ENCODE results near the gene C17orf75. TPM values are rescaled to one million over a fixed set of nuclear protein-coding genes. Genes with fewer than 3 reads are reported as not detected.
A peak's percentile ranks its signal among the peaks of the same experiment; 100 is the strongest.
"Not testable (repeated sequence)": the region's sequence is repeated elsewhere in the genome, so short reads cannot be mapped to it uniquely, and the experiment has no call there.

C17orf75 gene, protein sequence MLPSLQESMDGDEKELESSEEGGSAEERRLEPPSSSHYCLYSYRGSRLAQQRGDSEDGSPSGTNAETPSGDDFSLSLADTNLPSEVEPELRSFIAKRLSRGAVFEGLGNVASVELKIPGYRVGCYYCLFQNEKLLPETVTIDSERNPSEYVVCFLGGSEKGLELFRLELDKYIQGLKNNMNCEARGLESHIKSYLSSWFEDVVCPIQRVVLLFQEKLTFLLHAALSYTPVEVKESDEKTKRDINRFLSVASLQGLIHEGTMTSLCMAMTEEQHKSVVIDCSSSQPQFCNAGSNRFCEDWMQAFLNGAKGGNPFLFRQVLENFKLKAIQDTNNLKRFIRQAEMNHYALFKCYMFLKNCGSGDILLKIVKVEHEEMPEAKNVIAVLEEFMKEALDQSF
- 31.6 TPM for polyA plus RNA-seq (2013, experiment 1 of 2)
- polyA plus RNA-seq (2013, experiment 2 of 2), result 37.4 TPM

DNA sequence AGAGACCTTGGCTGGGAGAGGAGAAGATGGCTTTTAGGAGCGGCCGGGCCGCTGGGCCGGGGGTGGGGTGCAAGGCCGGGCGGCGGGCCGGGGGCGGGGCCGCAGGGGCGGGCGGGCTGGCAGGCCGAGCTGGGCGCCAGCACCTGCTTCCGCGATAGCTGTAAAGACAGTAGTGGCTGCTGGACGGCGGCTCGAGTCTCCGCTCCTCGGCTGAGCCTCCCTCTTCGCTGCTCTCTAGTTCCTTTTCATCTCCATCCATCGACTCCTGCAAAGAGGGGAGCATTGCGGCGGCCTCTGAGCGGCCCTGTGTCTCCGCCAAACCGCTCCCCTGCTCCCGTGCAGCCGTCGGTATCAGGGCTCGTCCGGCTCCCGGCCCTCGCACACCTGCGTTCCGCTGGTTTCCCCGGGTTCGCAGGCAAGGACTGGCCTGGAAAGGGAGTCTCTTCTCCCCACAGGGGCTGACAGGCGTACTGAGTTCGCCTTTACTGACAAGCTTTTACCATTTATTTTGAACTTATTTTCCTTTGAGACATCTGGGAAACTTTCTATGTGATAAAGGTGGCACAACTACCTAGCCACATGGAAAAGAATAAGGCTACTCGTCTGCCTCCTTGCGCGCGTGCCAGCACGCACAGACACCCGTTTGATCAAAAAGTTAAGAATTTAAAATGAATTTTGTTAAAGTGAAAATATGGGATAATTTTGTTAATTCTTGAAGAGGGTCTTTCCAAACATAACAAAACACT is at the start of gene C17orf75:
TSS of gene C17orf75 (minus strand) at position 317 of the 746 bp plus-strand sequence. CDS start at position 283, 34 bp downstream.
- Histone ChIP-seq H3K27me3 (ENCODE audit: insufficient read depth, low read length) (no peaks in the 10 kb centered on the region), H3K9me3 (ENCODE audit: insufficient read depth, low read depth, low read length) (no peaks in the 10 kb centered on the region), H3K4me3 (ENCODE audit: low read length) (peak within 1 kb of the TSS; percentile 96), H3K36me3 (ENCODE audit: insufficient read depth, low read length) (peaks cover 29% of the 10 kb centered on the region), H3K9ac (ENCODE audit: low read depth, low read length) (peak within 1 kb of the TSS; percentile 92), H3K27ac (ENCODE audit: low read depth, low read length) (peak within 1 kb of the TSS; percentile 73), H3K4me1 (ENCODE audit: insufficient read depth, low read length) (peaks cover 7% of the 10 kb centered on the region; the same call in 1 of the 2 replicates)
- WGBS, result 10% methylated on average over 46 of the region's 47 CpGs

DNA sequence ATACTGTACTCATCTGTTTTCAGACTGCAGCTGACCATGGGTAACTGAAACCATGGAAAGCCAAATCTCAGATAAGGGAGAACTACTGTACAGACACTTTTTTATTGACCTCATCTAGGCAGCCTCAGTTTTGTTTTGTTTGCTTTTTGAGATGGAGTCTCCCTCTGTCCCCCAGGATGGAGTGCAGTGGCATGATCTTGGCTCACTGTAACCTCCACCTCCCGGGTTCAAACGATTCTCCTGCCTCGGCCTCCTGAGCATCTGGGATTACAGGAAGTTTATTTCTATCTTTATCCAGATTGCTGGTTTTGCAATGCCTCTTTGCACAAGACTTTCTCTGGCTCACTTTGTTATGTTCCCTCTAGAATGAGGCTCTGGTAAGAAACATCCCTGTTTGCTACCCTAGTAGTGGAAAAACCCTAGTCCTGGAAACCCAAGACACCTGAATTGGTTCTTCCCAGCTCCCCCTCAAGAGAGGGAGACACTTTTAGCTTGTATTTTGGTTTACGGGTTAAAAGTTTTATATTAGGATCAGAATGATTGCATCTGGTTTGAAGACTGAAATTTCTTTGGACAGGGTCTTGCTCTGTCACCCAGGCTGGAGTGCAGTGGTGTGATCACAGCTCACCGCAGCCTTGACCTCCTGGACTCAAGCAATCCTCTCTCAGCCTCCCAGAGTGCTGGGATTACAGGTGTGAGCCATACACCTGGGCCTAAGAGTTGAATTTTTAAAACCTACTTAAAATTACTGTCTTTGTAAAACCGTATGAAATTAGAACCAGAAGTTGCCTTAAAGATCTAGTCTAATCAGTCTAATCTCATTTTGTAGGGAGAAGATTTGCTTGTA is 46.9 kb upstream of the C17orf75 start:
- no peaks in the 10 kb centered on the region for H3K4me1 ChIP-seq (ENCODE audit: insufficient read depth, low read length)
- H3K4me3 ChIP-seq (ENCODE audit: low read length), result no peak overlapping the region
- no peak overlapping the region for H3K27ac ChIP-seq (ENCODE audit: low read depth, low read length)
- no peaks in the 10 kb centered on the region for H3K36me3 ChIP-seq (ENCODE audit: insufficient read depth, low read length)
- no peak overlapping the region for H3K9ac ChIP-seq (ENCODE audit: low read depth, low read length)
- no peaks in the 10 kb centered on the region for H3K9me3 ChIP-seq (ENCODE audit: insufficient read depth, low read depth, low read length)
- H3K27me3 ChIP-seq (ENCODE audit: insufficient read depth, low read length), result no peaks in the 10 kb centered on the region
- WGBS, result 97% methylated on average over 6 of the region's 6 CpGs

DNA sequence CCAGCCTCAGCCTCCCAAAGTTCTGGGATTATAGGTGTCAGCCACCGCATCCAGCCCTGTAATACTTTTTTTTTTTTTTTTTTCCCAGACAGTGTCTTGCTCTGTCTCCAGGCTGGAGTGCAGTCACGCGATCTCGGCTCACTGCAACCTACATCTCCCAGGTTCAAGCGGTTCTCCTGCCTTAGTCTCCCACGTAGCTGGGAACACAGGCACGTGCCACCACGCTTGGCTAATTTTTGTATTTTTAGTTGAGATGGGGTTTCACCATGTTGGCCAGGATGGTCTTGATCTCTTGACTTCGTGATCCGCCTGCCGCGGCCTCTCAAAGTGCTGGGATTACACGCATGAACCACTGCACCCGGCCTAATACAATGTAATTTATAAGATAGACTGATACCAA is 46.2 kb upstream of the C17orf75 start:
- H3K4me3 ChIP-seq (ENCODE audit: low read length); H3K27ac ChIP-seq (ENCODE audit: low read depth, low read length); H3K4me1 ChIP-seq (ENCODE audit: insufficient read depth, low read length); H3K9me3 ChIP-seq (ENCODE audit: insufficient read depth, low read depth, low read length); H3K9ac ChIP-seq (ENCODE audit: low read depth, low read length); H3K36me3 ChIP-seq (ENCODE audit: insufficient read depth, low read length); H3K27me3 ChIP-seq (ENCODE audit: insufficient read depth, low read length): not testable (repeated sequence)
- 96% methylated on average over 13 of the region's 14 CpGs for WGBS

GRCh38 chr17:32386844-32387243 is 44.9 kb upstream of the C17orf75 start:
- Histone ChIP-seq H3K27me3 (ENCODE audit: insufficient read depth, low read length) (no peaks in the 10 kb centered on the region), H3K4me1 (ENCODE audit: insufficient read depth, low read length) (no peaks in the 10 kb centered on the region), H3K9ac (ENCODE audit: low read depth, low read length) (no peak overlapping the region), H3K27ac (ENCODE audit: low read depth, low read length) (no peak overlapping the region), H3K9me3 (ENCODE audit: insufficient read depth, low read depth, low read length) (no peaks in the 10 kb centered on the region), H3K36me3 (ENCODE audit: insufficient read depth, low read length) (peaks cover 10% of the 10 kb centered on the region), H3K4me3 (ENCODE audit: low read length) (no peak overlapping the region)

- H3K9me3 ChIP-seq (ENCODE audit: insufficient read depth, low read depth, low read length), result no peaks in the 10 kb centered on the region
- H3K36me3 ChIP-seq (ENCODE audit: insufficient read depth, low read length), result peaks cover 19% of the 10 kb centered on the region
- H3K27ac ChIP-seq (ENCODE audit: low read depth, low read length), result no peak overlapping the region
- H3K4me3 ChIP-seq (ENCODE audit: low read length), result no peak overlapping the region
- WGBS, result 96% methylated on average over 5 of the region's 5 CpGs
- no peaks in the 10 kb centered on the region for H3K27me3 ChIP-seq (ENCODE audit: insufficient read depth, low read length)
- no peaks in the 10 kb centered on the region for H3K4me1 ChIP-seq (ENCODE audit: insufficient read depth, low read length)
- H3K9ac ChIP-seq (ENCODE audit: low read depth, low read length), result no peak overlapping the region
Observed at GRCh38 chr17:32385971-32386370, 44.0 kb upstream of the C17orf75 start.

- peaks cover 27% of the 10 kb centered on the region for H3K36me3 ChIP-seq (ENCODE audit: insufficient read depth, low read length)
- no peaks in the 10 kb centered on the region for H3K27me3 ChIP-seq (ENCODE audit: insufficient read depth, low read length)
- H3K27ac ChIP-seq (ENCODE audit: low read depth, low read length), result no peak overlapping the region
- no peak overlapping the region for H3K9ac ChIP-seq (ENCODE audit: low read depth, low read length)
- H3K4me1 ChIP-seq (ENCODE audit: insufficient read depth, low read length), result no peaks in the 10 kb centered on the region
- no peak overlapping the region for H3K4me3 ChIP-seq (ENCODE audit: low read length)
- H3K9me3 ChIP-seq (ENCODE audit: insufficient read depth, low read depth, low read length), result no peaks in the 10 kb centered on the region
- WGBS, result 99% methylated on average over 6 of the region's 7 CpGs
Observed at GRCh38 chr17:32385121-32385520, 43.1 kb upstream of the C17orf75 start.

DNA sequence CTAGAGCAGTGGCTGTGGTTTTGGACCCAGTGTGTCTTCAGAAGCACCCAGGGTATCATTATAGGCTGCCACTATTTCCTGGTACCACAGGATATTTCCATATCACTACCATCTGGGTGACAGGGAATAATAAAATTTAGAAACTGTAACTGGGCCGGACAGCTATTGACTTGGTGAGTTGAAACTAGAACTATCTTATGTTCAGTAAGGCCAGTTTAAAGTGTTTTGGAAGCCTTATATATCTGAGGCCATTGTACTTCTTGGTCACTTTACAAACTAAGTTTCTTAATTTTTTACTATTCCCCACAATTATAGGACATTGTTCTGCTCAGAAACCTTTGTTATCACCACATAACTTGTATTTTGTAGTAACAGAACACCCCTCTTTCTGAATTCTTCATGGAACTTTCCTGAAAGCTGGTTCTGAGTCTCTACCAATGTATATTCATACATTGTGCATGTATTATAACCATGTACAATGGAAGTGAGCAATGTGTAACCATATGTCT is 42.0 kb upstream of the C17orf75 start:
- 81% methylated on average over 1 of the region's 1 CpG for WGBS
- Histone ChIP-seq H3K27me3 (ENCODE audit: insufficient read depth, low read length) (no peaks in the 10 kb centered on the region), H3K36me3 (ENCODE audit: insufficient read depth, low read length) (peaks cover 39% of the 10 kb centered on the region), H3K27ac (ENCODE audit: low read depth, low read length) (no peak overlapping the region), H3K9ac (ENCODE audit: low read depth, low read length) (no peak overlapping the region), H3K4me3 (ENCODE audit: low read length) (no peak overlapping the region), H3K4me1 (ENCODE audit: insufficient read depth, low read length) (no peaks in the 10 kb centered on the region), H3K9me3 (ENCODE audit: insufficient read depth, low read depth, low read length) (no peaks in the 10 kb centered on the region)

DNA sequence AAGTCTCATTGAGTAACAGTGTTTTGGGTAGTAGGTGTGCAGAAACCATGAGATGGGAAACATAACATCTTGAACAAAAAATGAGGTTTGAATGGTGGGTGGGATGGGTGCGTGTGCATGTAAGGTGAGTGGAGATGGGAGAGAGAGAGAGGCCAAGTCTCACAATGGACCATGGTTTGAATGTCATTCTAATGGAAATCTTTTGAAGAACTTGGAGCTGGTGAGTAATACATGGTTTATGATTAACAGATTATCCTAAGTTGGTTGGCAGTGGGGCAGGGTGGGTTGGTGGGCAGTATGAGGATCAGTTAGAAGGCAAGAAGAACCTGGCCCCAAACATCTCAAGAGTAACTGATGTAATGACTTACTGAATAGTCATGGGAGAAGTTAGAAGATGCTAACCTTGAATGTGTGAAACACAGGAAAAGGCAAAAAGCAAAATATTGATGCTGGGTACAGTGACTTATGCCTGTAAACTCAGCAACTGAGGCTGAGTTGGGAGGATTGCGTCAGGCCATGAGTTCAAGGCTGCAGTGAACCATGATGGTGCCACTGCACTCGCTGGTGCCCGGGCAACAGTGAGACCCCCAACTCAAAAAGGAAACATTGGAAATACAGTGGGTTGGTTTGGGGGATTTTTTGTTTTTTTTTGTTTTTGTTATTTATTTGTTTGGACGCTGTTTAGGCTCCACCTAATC is 40.7 kb upstream of the C17orf75 start:
- Histone ChIP-seq H3K36me3 (ENCODE audit: insufficient read depth, low read length) (peaks cover 52% of the 10 kb centered on the region), H3K27me3 (ENCODE audit: insufficient read depth, low read length) (no peaks in the 10 kb centered on the region), H3K4me1 (ENCODE audit: insufficient read depth, low read length) (no peaks in the 10 kb centered on the region), H3K4me3 (ENCODE audit: low read length) (no peak overlapping the region), H3K9me3 (ENCODE audit: insufficient read depth, low read depth, low read length) (no peaks in the 10 kb centered on the region), H3K27ac (ENCODE audit: low read depth, low read length) (no peak overlapping the region), H3K9ac (ENCODE audit: low read depth, low read length) (no peak overlapping the region)
- WGBS, result 95% methylated on average over 5 of the region's 5 CpGs

DNA sequence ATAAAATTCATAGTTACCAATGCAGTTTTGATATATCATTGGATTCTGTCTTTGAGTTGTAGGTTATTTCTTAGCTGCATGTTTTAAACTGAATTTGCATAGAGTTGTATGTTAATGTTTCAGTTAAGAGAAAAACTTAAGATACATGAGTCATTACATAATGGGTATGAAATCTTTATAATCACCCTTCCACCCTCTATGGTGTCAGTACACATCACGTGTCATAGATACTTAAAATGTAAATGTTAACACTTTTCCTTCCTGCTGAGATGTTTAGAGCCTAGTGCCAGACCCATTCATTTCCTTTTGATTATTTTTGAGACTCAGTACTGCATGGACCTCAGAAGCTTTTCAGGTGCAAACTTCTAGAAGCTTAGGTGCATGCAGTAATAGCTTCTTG is 28.5 kb upstream of the C17orf75 start:
- WGBS, result 94% methylated on average over 1 of the region's 1 CpG
- Histone ChIP-seq H3K4me3 (ENCODE audit: low read length) (no peak overlapping the region), H3K27ac (ENCODE audit: low read depth, low read length) (no peak overlapping the region), H3K27me3 (ENCODE audit: insufficient read depth, low read length) (no peaks in the 10 kb centered on the region), H3K36me3 (ENCODE audit: insufficient read depth, low read length) (peaks cover 100% of the 10 kb centered on the region), H3K4me1 (ENCODE audit: insufficient read depth, low read length) (no peaks in the 10 kb centered on the region), H3K9me3 (ENCODE audit: insufficient read depth, low read depth, low read length) (no peaks in the 10 kb centered on the region), H3K9ac (ENCODE audit: low read depth, low read length) (no peak overlapping the region)

GRCh38 chr17:32361270-32361669 is 19.3 kb upstream of the C17orf75 start:
- 100% methylated on average over 1 of the region's 1 CpG for WGBS
- no peak overlapping the region for H3K9ac ChIP-seq (ENCODE audit: low read depth, low read length)
- no peak overlapping the region for H3K27ac ChIP-seq (ENCODE audit: low read depth, low read length)
- H3K4me1 ChIP-seq (ENCODE audit: insufficient read depth, low read length), result no peaks in the 10 kb centered on the region
- no peaks in the 10 kb centered on the region for H3K9me3 ChIP-seq (ENCODE audit: insufficient read depth, low read depth, low read length)
- no peaks in the 10 kb centered on the region for H3K27me3 ChIP-seq (ENCODE audit: insufficient read depth, low read length)
- no peak overlapping the region for H3K4me3 ChIP-seq (ENCODE audit: low read length)
- H3K36me3 ChIP-seq (ENCODE audit: insufficient read depth, low read length), result peaks cover 98% of the 10 kb centered on the region

Data from HUES64 (cell line).